ENCODE results near the gene KLK7.
"Not testable (repeated sequence)": the region's sequence is repeated elsewhere in the genome, so short reads cannot be mapped to it uniquely, and the experiment has no call there.

The KLK7 gene

DNA sequence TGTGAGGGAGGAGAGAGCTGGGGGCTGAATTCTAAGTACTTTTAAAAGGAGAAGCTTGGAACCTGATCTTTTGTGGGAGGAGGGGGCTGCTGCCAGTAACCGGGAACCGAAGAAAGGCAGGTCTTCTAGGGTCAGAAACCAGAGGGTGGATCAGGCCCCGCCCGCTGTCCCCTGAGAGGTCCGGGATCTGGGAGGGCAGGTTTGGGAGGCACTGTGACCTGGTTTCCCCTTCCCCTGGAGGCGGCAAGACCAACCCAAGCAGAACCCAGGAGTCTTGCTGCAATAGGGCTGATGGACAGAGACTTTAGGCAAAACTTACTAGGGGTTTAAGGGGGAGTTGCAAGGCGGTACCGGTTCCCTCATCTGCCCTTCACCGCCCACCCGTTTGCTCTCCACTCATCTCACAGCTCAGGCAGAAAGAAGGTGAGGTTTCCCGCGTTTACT, 18.4 kb upstream of the KLK7 start:
- no peak for DNase-seq
- no peak overlapping the region for H3K4me3 Mint-ChIP-seq
- no peaks in the 10 kb centered on the region for H3K9me3 Mint-ChIP-seq
- peaks cover 67% of the 10 kb centered on the region for H3K27me3 Mint-ChIP-seq
- H3K27ac Mint-ChIP-seq: no peak overlapping the region
- no peaks in the 10 kb centered on the region for H3K36me3 Mint-ChIP-seq (ENCODE audit: low read depth)
- peaks cover 4% of the 10 kb centered on the region for H3K4me1 Mint-ChIP-seq (ENCODE audit: low read depth)

DNA sequence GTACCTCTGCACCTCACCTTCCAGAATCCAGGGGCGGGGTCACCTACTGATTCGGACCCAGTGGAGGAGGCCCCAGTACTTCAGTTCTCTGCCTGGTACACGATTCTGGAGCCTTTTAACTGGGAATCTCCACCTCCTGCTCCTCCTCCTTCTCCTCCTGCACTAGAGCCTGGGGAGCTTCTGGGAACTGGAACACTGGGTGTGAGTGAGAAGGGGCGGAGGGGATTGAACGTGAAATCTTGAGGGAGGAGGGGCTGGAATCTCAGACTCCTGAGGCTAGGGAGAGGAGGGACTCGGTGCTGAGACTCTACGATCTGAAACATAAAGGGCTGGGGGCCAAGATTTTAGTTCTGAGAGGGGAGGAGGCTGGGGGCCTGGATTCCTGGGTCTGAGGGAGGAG, 17.8 kb upstream of the KLK7 start, which contains the start of gene KLK8:
KLK8 (minus strand) TSS at position 90 of the 400 bp plus-strand sequence. CDS start 437 bp downstream, outside the sequence.
- Mint-ChIP-seq H3K27me3 (peaks cover 66% of the 10 kb centered on the region), H3K36me3 (ENCODE audit: low read depth) (no peaks in the 10 kb centered on the region), H3K27ac (no peak within 1 kb of the TSS), H3K9me3 (no peaks in the 10 kb centered on the region), H3K4me3 (no peak within 1 kb of the TSS), H3K4me1 (ENCODE audit: low read depth) (peaks cover 4% of the 10 kb centered on the region)
- no peak for DNase-seq

DNA sequence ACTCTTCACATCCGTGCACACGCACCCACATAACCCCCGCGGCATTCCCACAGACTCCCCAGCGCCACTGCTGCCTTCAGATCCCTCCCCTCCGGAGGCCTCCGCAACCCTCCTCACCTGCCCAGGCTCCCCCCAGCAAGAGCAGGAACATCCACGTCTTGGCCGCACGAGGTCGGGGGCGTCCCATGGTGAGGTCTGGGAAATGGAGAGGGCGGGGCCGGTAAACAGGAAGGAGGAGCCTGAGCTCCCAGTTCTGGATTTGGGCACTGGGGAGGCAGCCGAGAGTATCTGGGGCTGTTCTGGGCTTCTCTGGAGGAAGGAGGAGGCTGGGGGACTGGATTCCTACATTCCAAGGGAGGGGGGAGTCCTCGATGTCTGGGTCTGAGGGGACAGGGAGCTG, 17.3 kb upstream of the KLK7 start:
- H3K9me3 Mint-ChIP-seq: no peaks in the 10 kb centered on the region
- H3K36me3 Mint-ChIP-seq (ENCODE audit: low read depth): no peaks in the 10 kb centered on the region
- H3K4me1 Mint-ChIP-seq (ENCODE audit: low read depth): peaks cover 4% of the 10 kb centered on the region
- H3K27me3 Mint-ChIP-seq: peaks cover 62% of the 10 kb centered on the region
- no peak for DNase-seq
- no peak overlapping the region for H3K27ac Mint-ChIP-seq
- no peak overlapping the region for H3K4me3 Mint-ChIP-seq

DNA sequence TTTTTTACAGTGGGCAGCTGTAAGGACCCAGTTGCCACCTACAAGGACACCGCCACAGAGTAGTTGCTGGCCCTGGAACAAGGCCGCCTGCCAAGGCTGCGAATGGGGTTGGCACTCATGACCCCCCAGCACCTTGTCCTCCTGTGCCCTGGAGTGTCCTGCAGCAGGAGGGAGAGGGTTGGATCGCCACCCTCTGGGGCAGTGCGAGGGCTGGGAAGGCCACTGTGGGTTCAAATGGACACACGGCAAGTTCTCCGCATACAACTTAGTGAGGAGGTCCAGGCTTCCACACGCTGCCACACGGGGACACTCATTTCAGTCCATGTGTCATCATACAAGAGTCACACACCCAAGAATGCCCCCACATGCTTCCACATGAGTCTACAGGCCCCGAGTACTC, 16.7 kb upstream of the KLK7 start:
- Mint-ChIP-seq H3K36me3 (ENCODE audit: low read depth) (no peaks in the 10 kb centered on the region), H3K4me3 (no peak overlapping the region), H3K27me3 (peaks cover 62% of the 10 kb centered on the region), H3K27ac (no peak overlapping the region), H3K4me1 (ENCODE audit: low read depth) (peaks cover 4% of the 10 kb centered on the region), H3K9me3 (no peaks in the 10 kb centered on the region)
- DNase-seq: no peak

DNA sequence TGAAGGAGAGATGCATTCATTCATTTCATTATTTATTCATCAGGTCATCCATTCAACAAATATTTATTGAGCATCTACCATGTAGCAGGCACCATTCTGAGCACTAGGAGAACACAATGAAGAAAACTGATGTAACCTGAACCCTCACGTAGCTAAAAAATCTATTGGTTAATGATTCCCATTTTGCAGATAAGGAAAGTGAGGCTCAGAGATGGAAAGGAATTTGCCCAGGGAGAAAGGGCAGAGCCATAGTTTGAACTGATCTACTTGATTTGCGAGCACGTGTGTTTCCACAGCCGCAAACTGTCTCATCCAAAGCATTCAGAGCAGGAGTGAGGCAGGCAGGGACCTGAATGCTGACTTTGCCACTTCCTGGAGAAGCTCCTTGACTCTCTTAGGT, 15.0 kb upstream of the KLK7 start:
- Mint-ChIP-seq H3K4me3 (no peak overlapping the region), H3K9me3 (peaks cover 5% of the 10 kb centered on the region), H3K4me1 (ENCODE audit: low read depth) (peaks cover 4% of the 10 kb centered on the region), H3K27ac (no peak overlapping the region), H3K36me3 (ENCODE audit: low read depth) (no peaks in the 10 kb centered on the region), H3K27me3 (peaks cover 63% of the 10 kb centered on the region)
- no peak for DNase-seq

DNA sequence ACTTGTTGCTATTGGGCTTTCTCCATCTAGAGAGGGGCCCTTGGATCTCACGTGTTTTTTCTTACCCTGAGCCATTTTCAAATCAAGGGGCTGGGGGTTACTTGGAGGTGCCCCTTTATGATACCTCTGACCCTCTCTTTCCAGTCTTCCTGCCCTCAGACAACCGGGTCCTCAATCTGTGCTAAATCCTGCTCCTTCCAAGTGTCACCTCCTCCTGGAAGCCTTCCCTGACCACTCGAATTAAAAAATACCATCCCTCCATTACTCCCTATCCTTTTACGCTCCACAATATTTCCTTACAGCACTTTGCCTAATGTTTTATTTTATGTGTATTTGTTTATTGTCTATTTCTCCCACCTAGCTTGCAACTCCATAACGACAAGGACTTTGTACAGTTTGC, 14.3 kb upstream of the KLK7 start:
- no peaks in the 10 kb centered on the region for H3K36me3 Mint-ChIP-seq (ENCODE audit: low read depth)
- H3K27ac Mint-ChIP-seq: no peak overlapping the region
- H3K4me1 Mint-ChIP-seq (ENCODE audit: low read depth): peaks cover 4% of the 10 kb centered on the region
- DNase-seq: no peak
- no peak overlapping the region for H3K4me3 Mint-ChIP-seq
- H3K27me3 Mint-ChIP-seq: peaks cover 58% of the 10 kb centered on the region
- H3K9me3 Mint-ChIP-seq: peaks cover 5% of the 10 kb centered on the region

DNA sequence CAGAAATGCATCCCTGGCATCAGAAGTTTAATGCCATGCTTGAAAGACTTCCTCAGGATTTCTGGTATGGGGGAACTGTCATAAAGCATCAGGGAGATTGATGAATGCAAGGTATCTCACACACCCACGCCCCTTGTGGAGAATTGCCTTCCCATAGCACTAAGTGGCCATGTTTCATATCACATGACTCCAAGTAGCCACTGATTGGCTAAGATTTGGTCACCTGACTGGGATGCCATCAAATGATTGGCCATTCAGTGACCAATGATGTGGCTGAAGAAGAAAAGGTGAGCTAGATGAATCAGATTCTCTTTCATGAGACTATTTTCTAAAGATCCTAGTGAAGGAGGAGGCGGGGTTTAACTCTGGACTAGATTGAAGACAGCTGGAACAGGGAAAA, 10.4 kb upstream of the KLK7 start:
- no peak for DNase-seq
- no peaks in the 10 kb centered on the region for H3K4me1 Mint-ChIP-seq (ENCODE audit: low read depth)
- H3K27ac Mint-ChIP-seq: no peak overlapping the region
- no peak overlapping the region for H3K4me3 Mint-ChIP-seq
- H3K36me3 Mint-ChIP-seq (ENCODE audit: low read depth): no peaks in the 10 kb centered on the region
- peaks cover 44% of the 10 kb centered on the region for H3K27me3 Mint-ChIP-seq
- H3K9me3 Mint-ChIP-seq: peaks cover 5% of the 10 kb centered on the region

DNA sequence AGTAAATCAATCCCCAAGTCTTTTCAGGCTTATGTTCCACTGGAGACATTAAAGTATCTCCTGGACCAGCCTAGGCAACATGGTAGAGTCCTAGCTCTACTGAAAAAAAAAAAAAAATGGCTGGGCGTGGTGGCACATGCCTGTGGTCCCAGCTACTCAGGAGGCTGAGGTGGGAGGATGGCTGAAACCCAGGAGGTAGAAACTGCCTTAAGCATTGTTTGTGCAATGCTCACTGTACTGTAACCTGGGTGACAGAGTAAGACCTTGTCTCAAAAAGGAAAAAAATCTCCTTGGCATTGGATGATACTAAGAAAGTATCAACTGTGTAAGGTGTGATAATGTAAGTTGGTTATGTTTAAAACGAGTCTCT, 8.9 kb upstream of the KLK7 start:
- Mint-ChIP-seq H3K36me3 (ENCODE audit: low read depth) (no peaks in the 10 kb centered on the region), H3K27ac (no peak overlapping the region), H3K27me3 (peaks cover 39% of the 10 kb centered on the region), H3K4me3 (no peak overlapping the region), H3K9me3 (peaks cover 5% of the 10 kb centered on the region), H3K4me1 (ENCODE audit: low read depth) (no peaks in the 10 kb centered on the region)
- DNase-seq: no peak

DNA sequence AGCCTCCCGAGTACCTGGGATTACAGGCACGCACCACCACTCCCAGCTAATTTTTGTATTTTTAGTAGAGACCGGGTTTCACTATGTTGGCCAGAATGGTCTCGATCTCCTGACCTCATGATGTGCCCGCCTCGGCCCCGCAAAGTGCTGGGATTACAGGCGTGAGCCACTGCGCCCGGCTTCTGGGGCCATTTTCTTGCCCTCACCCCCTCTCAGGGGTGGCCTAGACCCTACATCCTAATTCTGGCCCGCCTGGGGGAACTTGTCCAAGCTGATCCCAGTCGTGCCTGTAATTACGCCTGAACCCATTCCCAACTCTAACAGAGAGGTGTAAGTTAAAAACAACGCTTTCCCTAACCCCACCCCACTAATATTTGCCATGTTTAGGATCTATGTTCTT, 699 bp upstream of the KLK7 start:
- not testable (repeated sequence) for H3K36me3 Mint-ChIP-seq (ENCODE audit: low read depth); H3K9me3 Mint-ChIP-seq
- peaks cover 61% of the 10 kb centered on the region for H3K27me3 Mint-ChIP-seq

DNA sequence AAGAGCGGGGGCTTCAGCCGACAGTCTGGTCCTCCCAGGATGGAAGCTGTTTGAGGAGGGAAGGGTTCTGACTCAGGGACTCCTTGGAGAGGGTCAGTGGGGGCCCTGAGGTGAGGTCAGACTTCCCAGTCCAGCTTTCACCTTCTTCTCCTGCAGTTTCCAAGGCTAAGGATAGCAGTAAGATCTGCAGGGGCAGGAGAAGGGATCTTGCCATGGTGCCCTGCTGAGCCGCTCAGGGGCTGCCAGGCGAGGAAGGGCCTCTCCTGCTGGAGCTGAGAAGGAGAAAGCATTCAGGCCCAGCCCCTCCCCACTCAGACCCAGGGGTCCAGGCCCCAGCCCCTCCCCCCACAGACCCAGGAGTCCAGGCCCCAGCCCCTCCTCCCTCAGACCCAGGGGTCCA, 1.5 kb downstream of the KLK7 start:
- no peak for DNase-seq
- Mint-ChIP-seq H3K36me3 (ENCODE audit: low read depth) (no peaks in the 10 kb centered on the region), H3K27me3 (peaks cover 60% of the 10 kb centered on the region), H3K27ac (no peak overlapping the region), H3K9me3 (no peaks in the 10 kb centered on the region), H3K4me1 (ENCODE audit: low read depth) (no peaks in the 10 kb centered on the region), H3K4me3 (no peak overlapping the region)

More for the DNA sequence above, 699 bp upstream of the KLK7 start:
- not testable (repeated sequence) for DNase-seq; H3K4me3 Mint-ChIP-seq; H3K4me1 Mint-ChIP-seq (ENCODE audit: low read depth); H3K27ac Mint-ChIP-seq

DNA sequence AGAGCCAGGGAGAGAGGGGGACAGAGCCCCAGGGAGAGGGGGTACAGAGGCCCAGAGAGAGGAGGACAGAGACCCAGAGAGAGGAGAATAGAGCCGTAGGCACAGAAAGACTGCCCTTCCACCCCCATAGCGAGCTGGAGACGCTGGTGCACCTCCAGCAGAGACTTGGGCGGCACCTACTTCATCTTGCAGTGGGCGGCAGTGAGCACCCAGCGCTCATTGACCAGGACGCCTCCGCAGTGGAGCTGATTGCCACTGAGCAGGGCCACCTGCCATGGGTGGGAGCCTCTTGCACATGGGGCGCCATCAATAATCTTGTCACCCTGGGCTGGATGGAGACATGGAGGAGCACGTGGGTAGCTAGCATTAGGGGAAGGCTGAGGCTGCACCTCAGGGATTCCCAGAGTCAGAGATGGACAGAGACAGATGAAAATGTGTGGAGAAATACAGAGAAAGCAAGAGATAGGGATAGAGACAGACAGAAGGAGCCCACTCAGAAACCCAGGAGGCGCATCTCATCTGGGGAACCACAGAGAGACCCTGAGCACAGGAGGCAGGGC, 2.0 kb downstream of the KLK7 start:
- H3K27ac Mint-ChIP-seq: no peak overlapping the region
- no peaks in the 10 kb centered on the region for H3K36me3 Mint-ChIP-seq (ENCODE audit: low read depth)
- H3K4me1 Mint-ChIP-seq (ENCODE audit: low read depth): no peaks in the 10 kb centered on the region
- H3K4me3 Mint-ChIP-seq: no peak overlapping the region
- no peaks in the 10 kb centered on the region for H3K9me3 Mint-ChIP-seq
- DNase-seq: no peak
- H3K27me3 Mint-ChIP-seq: peaks cover 61% of the 10 kb centered on the region

DNA sequence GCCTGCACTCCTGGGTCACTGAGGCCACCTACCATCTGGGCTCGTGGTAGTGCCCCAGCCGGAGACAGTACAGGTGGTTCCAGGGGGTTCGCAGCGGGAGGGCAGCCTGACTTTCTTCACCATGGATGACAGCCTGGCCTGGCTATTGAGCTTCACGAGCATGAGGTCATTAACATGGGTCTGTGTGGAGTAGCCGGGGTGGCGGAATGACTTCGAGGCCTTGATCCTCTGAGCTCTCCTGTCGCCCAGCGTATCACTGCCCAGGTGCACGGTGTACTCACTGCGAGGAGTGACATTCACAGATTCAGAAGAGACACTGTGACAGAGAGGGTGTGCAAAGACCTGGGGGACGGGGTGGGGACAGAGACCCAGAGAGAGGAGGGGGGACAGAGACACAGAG, 3.5 kb downstream of the KLK7 start:
- H3K27me3 Mint-ChIP-seq: peaks cover 65% of the 10 kb centered on the region
- no peak overlapping the region for H3K27ac Mint-ChIP-seq
- H3K4me1 Mint-ChIP-seq (ENCODE audit: low read depth): no peaks in the 10 kb centered on the region
- H3K4me3 Mint-ChIP-seq: no peak overlapping the region
- DNase-seq: no peak
- no peaks in the 10 kb centered on the region for H3K36me3 Mint-ChIP-seq (ENCODE audit: low read depth)
- H3K9me3 Mint-ChIP-seq: no peaks in the 10 kb centered on the region

DNA sequence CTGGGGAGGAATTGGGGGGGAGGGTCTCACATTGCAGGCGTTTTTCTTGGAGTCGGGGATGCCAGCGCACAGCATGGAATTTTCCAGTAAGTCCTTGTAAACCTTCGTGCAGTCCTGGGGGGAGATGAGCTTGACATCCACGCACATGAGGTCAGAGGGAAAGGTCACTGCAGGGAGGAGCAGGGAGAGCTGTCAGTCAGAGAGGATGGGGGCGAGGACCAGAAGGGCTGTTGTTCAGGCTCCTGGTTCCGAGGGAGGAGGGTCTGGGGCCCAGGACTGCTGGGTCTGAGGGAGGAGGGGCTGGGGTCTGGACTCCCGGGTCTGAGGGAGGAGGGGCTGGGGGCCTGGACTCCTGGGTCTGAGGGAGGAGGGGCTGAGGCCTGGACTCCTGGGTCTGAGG, 4.0 kb downstream of the KLK7 start:
- no peak overlapping the region for H3K4me3 Mint-ChIP-seq
- no peaks in the 10 kb centered on the region for H3K36me3 Mint-ChIP-seq (ENCODE audit: low read depth)
- no peak overlapping the region for H3K27ac Mint-ChIP-seq
- H3K4me1 Mint-ChIP-seq (ENCODE audit: low read depth): no peaks in the 10 kb centered on the region
- H3K27me3 Mint-ChIP-seq: peaks cover 62% of the 10 kb centered on the region
- no peaks in the 10 kb centered on the region for H3K9me3 Mint-ChIP-seq
- no peak for DNase-seq

DNA sequence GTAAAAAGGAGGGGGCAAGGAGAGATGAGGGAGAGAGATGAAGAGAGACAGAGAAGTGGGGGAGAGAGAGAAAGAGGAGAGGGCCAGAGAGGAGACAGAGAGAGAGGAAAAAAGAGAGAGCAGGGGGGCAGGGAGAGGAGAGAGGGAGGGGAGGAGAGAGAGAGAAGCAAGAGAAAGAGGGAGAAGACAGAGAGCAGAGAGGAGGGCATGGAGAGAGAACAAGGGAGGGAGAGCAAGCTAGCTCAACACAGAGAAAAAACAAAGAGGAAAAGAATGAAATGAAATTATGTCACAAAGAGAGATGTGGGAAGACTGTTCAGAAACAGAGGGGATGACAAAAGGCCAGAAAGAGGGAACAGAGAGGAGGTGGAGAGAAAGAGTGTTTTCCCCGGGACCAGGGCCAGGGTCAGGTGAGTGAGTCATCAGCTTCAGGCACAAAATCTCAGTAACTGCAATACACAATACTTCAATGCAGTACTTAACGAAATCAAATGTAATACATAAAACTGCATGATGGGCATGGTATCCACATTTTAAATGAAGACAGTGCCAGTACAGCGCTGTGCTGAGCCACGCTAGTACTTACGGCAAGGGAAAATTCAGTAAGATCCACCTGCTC, 4.8 kb downstream of the KLK7 start:
- DNase-seq: no peak
- no peaks in the 10 kb centered on the region for H3K9me3 Mint-ChIP-seq
- H3K27ac Mint-ChIP-seq: no peak overlapping the region
- no peaks in the 10 kb centered on the region for H3K4me1 Mint-ChIP-seq (ENCODE audit: low read depth)
- H3K4me3 Mint-ChIP-seq: no peak overlapping the region
- H3K27me3 Mint-ChIP-seq: peaks cover 63% of the 10 kb centered on the region
- H3K36me3 Mint-ChIP-seq (ENCODE audit: low read depth): no peaks in the 10 kb centered on the region

DNA sequence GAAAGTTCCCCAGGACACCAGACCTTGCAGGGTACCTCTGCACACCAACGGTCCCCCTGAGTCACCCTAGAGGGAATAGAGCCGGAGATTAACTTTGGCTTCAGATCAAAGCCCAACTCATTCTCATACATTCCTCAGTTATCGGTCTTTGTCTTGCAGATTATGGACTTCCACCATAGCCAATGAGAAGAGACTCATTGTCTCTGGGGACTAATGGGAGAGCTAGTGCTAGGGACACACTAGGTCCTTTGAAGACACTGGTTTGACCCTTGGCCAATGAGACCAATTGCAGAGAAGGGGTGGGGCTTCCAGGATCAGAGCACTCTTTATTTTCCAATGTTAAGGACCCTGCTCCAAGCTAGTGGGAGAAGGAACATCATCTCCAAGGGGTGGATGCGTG, 6.1 kb downstream of the KLK7 start:
- no peak overlapping the region for H3K27ac Mint-ChIP-seq
- H3K4me1 Mint-ChIP-seq (ENCODE audit: low read depth): no peaks in the 10 kb centered on the region
- no peak overlapping the region for H3K4me3 Mint-ChIP-seq
- H3K9me3 Mint-ChIP-seq: no peaks in the 10 kb centered on the region
- peaks cover 70% of the 10 kb centered on the region for H3K27me3 Mint-ChIP-seq
- no peak for DNase-seq
- no peaks in the 10 kb centered on the region for H3K36me3 Mint-ChIP-seq (ENCODE audit: low read depth)

DNA sequence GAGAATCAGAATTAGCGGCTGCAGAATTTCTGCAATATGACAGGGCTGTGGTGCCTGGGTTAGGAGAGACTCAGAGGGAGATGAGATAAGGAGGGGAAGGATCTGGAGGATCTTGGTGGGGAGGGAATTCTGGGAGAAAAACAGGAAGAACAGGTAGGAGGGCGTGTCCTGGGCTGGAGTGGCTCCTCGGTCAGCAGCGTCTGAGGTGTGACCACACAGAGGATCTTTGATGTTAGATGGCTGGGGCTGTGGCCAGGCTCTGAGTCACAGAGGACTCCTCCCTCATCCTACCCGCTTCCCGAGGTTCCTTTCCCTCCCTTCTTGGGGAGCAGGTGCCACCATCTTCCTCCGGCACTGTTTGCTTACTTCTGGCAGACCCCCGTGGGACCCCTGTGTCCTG, 8.0 kb downstream of the KLK7 start:
- Mint-ChIP-seq H3K27ac (no peak overlapping the region), H3K4me1 (ENCODE audit: low read depth) (no peaks in the 10 kb centered on the region), H3K9me3 (no peaks in the 10 kb centered on the region), H3K36me3 (ENCODE audit: low read depth) (no peaks in the 10 kb centered on the region), H3K4me3 (no peak overlapping the region), H3K27me3 (peaks cover 68% of the 10 kb centered on the region)
- DNase-seq: no peak
